ENCODE data around the gene CRIP2.

The CRIP2 gene

DNA sequence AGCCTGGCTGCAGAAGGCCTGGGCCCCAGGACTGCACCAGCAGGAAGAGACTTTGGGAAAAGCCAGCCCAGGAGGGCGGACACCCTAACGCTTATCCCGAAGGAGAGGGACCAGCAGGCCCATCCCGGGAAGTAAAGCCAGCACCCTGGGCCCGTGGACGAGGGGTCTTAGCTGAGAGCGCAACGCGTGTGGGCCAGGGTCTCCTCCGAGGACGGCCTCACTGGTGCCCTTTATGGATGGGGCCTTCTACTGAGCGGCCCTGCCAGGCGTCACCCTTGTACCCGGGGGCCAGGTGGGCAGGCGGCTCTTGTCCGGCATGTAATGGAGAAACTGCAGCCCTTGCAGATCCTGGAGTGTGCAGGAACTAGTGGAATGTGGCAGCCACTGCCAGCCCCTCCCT lies 30.5 kb downstream of the CRIP2 start:
- no peak overlapping the region for H3K4me3 ChIP-seq (ENCODE audit: low read depth, low read length)
- TF ChIP-seq, protein P1, sequence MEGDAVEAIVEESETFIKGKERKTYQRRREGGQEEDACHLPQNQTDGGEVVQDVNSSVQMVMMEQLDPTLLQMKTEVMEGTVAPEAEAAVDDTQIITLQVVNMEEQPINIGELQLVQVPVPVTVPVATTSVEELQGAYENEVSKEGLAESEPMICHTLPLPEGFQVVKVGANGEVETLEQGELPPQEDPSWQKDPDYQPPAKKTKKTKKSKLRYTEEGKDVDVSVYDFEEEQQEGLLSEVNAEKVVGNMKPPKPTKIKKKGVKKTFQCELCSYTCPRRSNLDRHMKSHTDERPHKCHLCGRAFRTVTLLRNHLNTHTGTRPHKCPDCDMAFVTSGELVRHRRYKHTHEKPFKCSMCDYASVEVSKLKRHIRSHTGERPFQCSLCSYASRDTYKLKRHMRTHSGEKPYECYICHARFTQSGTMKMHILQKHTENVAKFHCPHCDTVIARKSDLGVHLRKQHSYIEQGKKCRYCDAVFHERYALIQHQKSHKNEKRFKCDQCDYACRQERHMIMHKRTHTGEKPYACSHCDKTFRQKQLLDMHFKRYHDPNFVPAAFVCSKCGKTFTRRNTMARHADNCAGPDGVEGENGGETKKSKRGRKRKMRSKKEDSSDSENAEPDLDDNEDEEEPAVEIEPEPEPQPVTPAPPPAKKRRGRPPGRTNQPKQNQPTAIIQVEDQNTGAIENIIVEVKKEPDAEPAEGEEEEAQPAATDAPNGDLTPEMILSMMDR (IDR thresholded peaks at IDR 0.05; ENCODE audit: low read depth, low read length) = no peak

DNA sequence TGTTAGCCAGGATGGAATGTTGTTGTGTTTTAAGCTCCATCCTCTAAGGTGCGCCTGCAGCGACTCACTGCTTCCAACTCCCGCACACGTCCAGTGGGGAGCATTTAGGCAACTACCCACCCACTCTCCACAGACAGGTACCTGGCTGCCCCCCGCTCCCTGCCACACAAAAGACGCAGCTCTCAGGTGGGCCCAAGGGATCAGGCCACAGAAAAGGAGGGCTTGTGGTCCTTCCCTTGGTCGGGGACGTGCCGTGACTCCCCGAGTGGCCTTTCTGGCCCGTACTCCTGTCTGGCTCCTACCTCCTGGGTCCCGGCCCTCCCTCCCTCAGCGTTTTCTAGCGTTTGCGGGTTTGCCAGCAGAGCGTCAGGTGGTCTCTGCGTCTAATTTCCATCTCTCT lies 32.6 kb downstream of the CRIP2 start:
- TF ChIP-seq, protein P1 (IDR thresholded peaks at IDR 0.05; ENCODE audit: low read depth, low read length) = no peak
- H3K4me3 ChIP-seq (ENCODE audit: low read depth, low read length) = no peak overlapping the region

DNA sequence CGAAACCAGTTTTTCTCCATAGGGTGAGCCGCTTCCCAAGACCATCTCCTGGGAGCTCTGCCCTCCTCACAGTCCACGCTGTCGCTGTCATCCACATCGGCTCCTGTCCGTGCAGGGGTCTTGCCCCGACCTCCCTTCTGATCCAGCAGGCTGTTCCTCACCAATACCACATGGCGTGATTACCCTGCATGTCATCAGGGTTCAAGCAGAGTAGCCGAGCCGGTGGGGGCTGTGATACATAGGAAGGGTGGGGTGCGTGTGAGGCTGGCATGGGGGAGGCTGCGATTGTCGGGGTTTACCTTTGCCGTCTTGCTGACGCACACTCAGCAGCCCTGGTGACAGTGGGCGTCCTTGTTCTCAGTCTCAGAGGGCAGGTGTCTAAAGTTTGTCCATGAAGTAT lies 33.4 kb downstream of the CRIP2 start:
- no peak overlapping the region for H3K4me3 ChIP-seq (ENCODE audit: low read depth, low read length)
- TF ChIP-seq, protein P1 (IDR thresholded peaks at IDR 0.05; ENCODE audit: low read depth, low read length) = no peak

DNA sequence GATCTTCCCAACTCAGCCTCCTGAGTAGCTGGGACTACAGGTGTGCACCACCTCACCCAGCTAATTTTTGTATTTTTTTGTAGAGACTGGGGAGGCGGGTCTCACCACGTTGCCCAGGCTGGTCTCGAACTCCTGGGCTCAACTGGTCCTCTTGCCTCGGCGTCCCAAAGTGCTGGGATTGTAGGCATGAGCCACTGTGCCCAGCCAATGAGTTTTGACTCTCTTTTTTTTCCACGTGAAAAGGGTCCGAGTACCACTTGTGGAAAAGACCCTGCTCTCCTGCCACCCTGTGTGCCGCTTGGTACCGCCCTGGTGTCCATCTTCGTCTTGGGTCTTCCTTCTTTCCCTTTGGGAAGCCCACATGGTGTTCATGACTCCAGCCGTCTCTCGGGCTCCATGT lies 34.0 kb downstream of the CRIP2 start:
- TF ChIP-seq, protein P1 (IDR thresholded peaks at IDR 0.05; ENCODE audit: low read depth, low read length) = no peak
- no peak overlapping the region for H3K4me3 ChIP-seq (ENCODE audit: low read depth, low read length)

DNA sequence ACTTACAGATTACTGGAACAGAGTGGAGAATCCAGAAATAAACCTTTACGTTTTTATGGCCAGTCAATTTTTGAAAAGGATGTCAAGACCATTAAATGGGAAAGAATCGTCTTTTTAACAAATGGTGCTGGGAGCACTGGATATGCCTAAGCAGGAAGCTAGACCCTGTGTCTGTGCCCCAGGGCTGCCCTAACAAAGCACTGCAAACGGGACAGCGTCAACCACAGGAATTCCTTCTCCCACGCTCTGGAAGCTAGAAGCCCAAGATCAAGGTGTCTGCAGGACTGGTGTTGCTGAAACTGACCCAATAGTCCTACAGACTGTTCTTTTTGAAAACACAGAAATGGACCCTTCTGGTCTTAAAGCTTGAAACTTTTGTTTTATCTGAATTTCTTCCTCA lies 42.5 kb downstream of the CRIP2 start:
- TF ChIP-seq, protein P1 (IDR thresholded peaks at IDR 0.05; ENCODE audit: low read depth, low read length) = no peak
- H3K4me3 ChIP-seq (ENCODE audit: low read depth, low read length) = no peak overlapping the region

DNA sequence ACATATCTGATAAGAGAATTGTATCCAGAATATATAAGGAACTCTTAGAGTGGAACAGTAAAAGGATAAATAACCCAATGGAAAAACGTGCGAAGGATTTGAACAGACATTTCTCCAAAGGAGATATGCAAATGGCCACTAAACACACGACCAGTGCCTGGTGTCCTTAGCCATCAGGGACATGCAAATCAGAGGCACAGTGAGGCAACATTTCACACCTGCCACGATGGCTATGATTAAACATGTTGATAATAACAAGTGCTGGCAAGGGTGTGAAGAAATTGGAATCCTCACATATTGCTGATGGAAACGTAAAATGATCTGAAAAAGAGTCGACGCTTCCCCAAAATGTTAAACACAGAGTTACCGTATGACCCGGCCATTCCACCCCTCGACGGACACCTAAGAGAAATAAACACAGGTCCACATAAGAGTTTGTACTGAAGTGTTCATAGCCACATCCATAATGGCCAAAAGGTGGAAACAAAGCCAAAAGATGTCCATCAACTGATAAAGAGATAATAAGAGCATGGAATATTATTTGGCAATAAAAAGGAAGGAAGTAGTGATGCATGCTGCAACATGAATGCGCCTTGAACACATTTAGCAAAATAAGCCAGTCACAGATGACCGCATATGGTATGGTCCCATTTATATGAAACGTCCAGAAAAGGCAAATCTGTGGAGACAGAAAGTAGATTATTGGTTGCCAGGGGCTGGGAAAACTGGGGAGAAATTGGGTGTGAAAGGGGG lies 45.5 kb downstream of the CRIP2 start:
- TF ChIP-seq, protein P1 (IDR thresholded peaks at IDR 0.05; ENCODE audit: low read depth, low read length) = no peak

DNA sequence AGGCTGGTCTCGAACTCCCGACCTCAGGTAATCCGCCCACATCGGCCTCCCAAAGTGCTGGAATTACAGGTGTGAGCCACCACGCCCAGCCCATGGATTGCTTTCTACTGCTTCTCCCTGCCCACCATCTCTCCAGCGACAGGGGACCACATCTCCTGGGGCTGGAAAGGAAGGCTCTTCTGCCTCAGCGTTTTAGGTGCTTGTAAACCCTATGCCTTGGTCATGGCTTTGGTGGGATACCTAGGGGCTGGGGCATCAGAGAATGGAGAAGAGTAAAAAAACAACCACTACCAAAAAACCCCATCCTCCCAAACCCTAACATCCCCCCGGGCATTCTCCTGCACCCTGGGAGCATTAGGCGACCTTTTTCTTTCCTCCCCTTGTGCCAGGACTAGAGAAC lies 50.7 kb downstream of the CRIP2 start:
- no peak overlapping the region for H3K4me3 ChIP-seq (ENCODE audit: low read depth, low read length)
- TF ChIP-seq, protein P1 (IDR thresholded peaks at IDR 0.05; ENCODE audit: low read depth, low read length) = no peak

More for the DNA sequence above, 45.5 kb downstream of the CRIP2 start:
- no peak overlapping the region for H3K4me3 ChIP-seq (ENCODE audit: low read depth, low read length)

Measured in WI38 (cell line).